GM18951 (cell line): ENCODE data around the gene DNAJC27.
"Not testable (repeated sequence)": the region's sequence is repeated elsewhere in the genome, so short reads cannot be mapped to it uniquely, and the experiment has no call there.

Experiments used
- POLR2A ChIP-seq: IDR thresholded peaks from 4 replicates; pipeline ENCODE4 v1.6.1; 2011; ENCODE audit warnings: mild to moderate bottlenecking; ENCODE audit not compliant: insufficient read length, insufficient read depth; ENCODE audit errors: extremely low read depth
- in situ Hi-C: fragments of 300-500 bp; cut with MboI; formaldehyde crosslinking; loops from one replicate; pipeline ENCODE4 v1.12.0; 2022; ENCODE audit warnings: low sequenced_read_pairs, mixed read lengths, inconsistent platforms; ENCODE audit not compliant: unreplicated experiment

The DNAJC27 gene

DNA sequence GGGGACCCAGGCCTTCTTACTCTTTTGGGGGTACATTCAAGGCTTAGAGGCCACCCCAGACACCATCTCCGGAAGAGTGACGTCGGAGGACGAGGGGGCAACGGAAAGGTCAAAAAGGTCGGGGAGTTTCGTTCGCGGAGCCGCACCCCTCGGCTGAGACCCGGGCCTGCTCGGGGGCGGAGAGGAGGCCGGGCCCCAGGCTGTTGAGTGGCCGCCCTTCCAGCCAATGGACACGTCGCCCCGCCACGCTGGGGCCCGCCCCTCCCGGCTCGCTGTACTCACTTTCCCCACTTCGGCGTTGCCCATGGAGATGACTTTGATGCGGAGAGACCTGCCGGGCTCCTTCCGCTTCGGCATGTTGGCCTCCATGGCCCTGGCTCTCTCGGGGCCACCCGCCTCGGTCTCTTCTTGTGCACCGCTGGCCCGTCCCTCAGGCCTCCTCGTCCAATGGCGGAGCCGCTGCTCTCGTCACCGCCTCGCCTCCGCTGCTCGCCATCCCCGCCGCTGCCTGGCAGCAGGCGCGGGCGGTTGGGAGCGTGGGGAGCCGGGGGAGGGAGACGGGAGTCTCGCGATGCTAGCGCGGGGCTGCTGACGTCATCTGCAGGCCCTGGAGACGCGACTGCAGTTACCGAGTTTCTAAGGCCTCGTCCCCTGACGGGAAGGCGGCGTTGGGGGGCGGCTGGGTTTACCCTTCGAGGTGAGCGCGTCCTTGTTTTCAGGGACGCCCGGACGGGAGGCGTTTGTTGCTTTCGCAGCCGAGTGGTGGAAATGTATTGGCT is at the start of gene DNAJC27:
Gene DNAJC27 (minus strand): TSS at position 420 of the 779 bp plus-strand sequence. CDS start 51 bp downstream, at position 369.
- in situ Hi-C loops: no loop called here
- peak; percentile 86 for TF ChIP-seq POLR2A

DNA sequence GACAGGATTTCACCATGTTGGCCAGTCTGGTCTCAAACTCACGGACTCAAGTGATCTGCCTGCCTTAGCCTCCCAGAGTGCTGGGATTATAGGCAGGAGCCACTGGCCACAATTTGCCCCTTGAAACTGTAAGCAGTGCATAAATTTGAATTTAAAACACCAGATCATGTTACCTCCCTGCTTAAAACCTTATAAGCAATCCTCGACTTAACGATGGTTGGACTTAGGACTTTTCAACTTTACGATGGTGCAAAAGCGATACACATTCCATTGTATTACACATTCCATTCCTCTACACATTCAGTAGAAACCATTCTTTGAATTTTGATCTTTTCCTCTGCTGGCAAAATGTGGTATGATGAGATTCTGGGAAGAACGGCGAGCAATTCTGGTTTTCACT is 46.9 kb upstream of the DNAJC27 start:
- in situ Hi-C loops: no loop called here
- no peak for TF ChIP-seq POLR2A

DNA sequence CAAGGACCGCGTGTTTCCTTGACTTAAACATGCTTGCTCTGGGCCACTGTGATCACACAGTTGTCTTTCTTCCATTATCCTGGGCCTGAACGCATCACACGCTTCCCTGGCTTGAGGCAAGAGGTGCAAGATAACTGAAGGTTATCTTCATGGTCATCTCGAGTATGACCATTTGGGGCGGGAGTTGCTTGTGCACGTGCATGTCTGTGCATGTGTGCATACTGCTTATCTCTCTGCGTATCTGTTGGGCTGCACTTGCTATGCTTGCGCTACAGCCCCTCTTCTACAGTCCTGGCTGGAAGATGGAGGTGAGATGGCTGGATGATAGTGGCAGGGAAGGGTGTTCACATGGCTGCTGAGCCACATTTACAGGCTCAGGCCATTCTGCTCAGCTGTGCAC is 42.9 kb upstream of the DNAJC27 start:
- no peak for TF ChIP-seq POLR2A
- in situ Hi-C loops: no loop called here

DNA sequence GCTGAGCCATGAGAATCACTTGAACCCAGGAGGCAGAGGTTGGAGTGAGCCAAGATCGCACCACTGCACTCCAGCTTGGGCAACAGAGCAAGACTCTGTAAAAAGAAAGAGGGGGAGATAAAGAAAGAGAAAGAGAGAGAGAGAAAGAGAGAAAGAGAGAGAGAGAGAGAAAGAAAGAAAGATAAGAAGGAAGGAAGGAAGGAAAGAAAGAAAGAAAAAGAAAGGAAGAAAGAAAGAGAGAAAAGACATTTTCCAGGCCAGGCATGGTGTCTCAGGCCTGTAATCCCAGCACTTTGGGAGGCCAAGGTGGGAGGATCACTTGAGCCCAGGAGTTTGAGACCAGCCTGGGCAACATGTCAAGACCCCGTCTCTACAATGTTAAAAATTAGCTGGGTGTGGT is 39.6 kb upstream of the DNAJC27 start:
- in situ Hi-C loops: not testable (repeated sequence)

- TF ChIP-seq POLR2A: no peak
- in situ Hi-C loops: no loop called here
These were observed 38.2 kb upstream of the DNAJC27 start for GRCh38 chr2:25009954-25010353.

- no peak for TF ChIP-seq POLR2A
- in situ Hi-C loops: no loop called here
These were observed 30.3 kb upstream of the DNAJC27 start for GRCh38 chr2:25002066-25002465.

DNA sequence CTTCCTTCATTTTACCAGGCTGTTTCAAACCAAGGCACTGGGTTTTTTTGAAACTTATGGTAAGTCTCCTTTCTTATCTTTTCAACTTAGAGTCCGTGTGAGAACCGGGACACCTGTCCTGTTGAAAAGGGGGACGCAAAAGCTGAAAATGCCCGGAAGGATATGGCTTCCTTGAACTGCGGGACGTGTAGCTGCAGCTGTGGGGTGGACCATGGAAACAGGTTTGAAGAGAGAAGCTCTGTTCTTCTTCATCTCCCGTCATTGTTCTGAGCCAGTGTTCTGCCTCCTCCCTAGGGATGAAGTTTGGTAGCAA is 29.5 kb upstream of the DNAJC27 start:
- TF ChIP-seq POLR2A: no peak
- in situ Hi-C loops: no loop called here

DNA sequence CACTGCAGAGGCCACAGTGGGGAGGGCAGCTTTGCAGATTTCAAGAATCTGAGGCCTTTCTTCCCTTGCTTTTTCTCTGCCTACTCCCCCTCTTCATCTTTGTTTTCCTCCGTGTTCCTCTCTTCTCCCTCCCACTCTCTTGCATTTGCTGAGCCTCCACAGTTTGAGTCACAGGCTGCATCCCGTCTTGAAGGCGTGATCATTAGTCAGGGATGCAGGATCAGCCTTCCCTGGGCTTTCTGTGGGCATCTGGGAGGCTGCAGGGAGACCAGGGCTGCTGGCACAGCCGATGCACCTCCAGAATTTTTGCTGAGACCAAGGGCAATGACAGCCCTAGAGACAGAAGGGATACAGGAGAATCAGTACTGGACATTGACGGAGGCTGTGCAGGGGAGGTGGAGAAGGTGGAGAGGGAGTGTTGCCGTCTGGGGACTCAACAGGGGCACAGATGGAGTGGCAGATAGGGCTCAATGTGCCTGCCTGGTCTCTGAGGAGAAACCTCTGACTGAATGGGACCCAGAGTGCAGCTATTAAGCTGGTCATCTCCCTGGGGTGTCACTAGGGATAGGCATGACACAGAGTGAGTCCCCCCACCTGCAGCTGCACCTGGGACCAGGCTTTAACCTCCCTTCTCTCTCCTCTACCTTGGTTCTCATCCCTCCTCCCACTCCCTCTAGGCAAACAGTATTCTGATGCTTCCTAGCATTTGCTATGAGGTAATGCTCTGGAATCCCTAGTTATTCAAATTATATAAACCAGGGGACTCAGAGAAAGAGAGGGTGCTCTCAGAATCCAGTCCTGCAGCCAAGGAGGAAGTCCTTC is 29.0 kb upstream of the DNAJC27 start:
- no peak for TF ChIP-seq POLR2A
- in situ Hi-C loops: no loop called here

GRCh38 chr2:25000036-25000435 is 28.3 kb upstream of the DNAJC27 start:
- no peak for TF ChIP-seq POLR2A
- in situ Hi-C loops: no loop called here

- in situ Hi-C loops: not testable (repeated sequence)
These were observed 27.3 kb upstream of the DNAJC27 start for GRCh38 chr2:24999097-24999496.

GRCh38 chr2:24994146-24994724 is 22.5 kb upstream of the DNAJC27 start:
- in situ Hi-C loops: no loop called here

DNA sequence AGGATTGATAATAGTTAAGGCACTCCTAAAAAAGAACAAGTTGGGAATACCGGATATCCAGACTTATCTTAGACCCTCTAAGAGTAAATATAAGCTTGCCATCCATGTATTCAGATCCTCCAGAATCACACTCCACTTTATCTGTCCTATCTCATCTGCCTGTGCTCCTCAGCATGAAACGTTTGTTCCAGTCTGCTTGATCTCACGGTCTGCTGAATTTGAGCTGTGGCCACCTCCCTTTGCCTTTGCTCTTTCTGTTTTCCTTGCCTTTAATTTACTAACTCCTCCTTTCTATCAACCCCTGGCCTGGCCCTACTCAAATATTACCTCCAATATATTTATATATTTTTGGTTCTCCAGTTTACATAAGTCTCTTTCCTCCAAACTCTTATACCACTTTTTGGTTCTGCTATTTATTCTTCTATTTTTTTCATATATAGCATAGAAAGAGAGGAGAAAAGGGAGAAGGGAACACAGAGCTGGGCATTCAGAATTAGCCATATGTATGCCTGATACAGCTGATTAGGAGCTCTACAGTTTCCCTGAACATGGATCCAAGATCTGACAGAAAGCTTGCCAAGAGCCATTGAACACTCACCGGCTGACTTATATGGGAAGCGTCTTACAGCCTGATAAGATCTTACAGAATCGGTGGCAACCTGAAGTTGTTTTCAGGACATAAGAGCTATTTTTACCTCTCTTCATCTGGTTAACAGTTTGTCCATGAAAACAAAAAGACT is 21.8 kb upstream of the DNAJC27 start:
- in situ Hi-C loops: no loop called here
- TF ChIP-seq POLR2A: no peak

More at GRCh38 chr2:24994146-24994724, 22.5 kb upstream of the DNAJC27 start:
- TF ChIP-seq POLR2A: no peak

- in situ Hi-C loops: loop anchor here (10.0 kb wide), 1 partner anchor 138 kb away; no protein-coding TSS in a partner anchor
- no peak for TF ChIP-seq POLR2A
These were observed 14.6 kb upstream of the DNAJC27 start for GRCh38 chr2:24986372-24986771.
